GM23338 (cell line): ENCODE results near the gene TRIM13. TPM values are rescaled to one million over a fixed set of nuclear protein-coding genes. Genes with fewer than 3 reads are reported as not detected.

Experiments used
- ATAC-seq: fragments of 200-7000 bp; cut with Tn5 transposase; 3 replicates; pipeline ENCODE4 v1.9.1; 2020
- DNase-seq: peaks from one replicate; pipeline ENCODE4 v3.0.0-alpha.2; 2015; ENCODE audit warnings: low spot score
- H2AFZ ChIP-seq: fragments of 200-600 bp; sonication (generic); 2 replicates; pipeline ENCODE4 v1.8.0; 2016; ENCODE audit warnings: antibody characterized with exemption, mild to moderate bottlenecking, moderate library complexity
- H3F3A ChIP-seq: fragments of 200-600 bp; sonication (generic); replicated peaks from 2 replicates; pipeline ENCODE4 v1.8.0; 2017; ENCODE audit warnings: antibody characterized with exemption, mixed run types, low read depth
- H3K27ac ChIP-seq: fragments of 200-600 bp; sonication (generic); 2 replicates; pipeline ENCODE4 v1.6.1; 2016; ENCODE audit warnings: low read depth
- H3K27me3 ChIP-seq: fragments of 200-600 bp; sonication (generic); 2 replicates; pipeline ENCODE4 v1.8.0; 2016; ENCODE audit warnings: mild to moderate bottlenecking, mixed run types, moderate library complexity; ENCODE audit not compliant: insufficient read depth
- H3K36me3 ChIP-seq: fragments of 200-600 bp; sonication (generic); 2 replicates; pipeline ENCODE4 v1.8.0; 2016; ENCODE audit warnings: mild to moderate bottlenecking; ENCODE audit not compliant: insufficient read depth
- H3K4me1 ChIP-seq: fragments of 200-600 bp; sonication (generic); 2 replicates; pipeline ENCODE4 v1.8.0; 2016; ENCODE audit warnings: mild to moderate bottlenecking, moderate library complexity; ENCODE audit not compliant: insufficient read depth
- H3K4me2 ChIP-seq: fragments of 200-600 bp; sonication (generic); 2 replicates; pipeline ENCODE4 v1.7.1; 2017; ENCODE audit warnings: mixed run types
- H3K4me3 ChIP-seq: fragments of 200-600 bp; sonication (generic); 2 replicates; pipeline ENCODE4 v1.6.1; 2016; ENCODE audit warnings: mixed run types
- H3K79me2 ChIP-seq: fragments of 200-600 bp; sonication (generic); replicated peaks from 2 replicates; pipeline ENCODE4 v1.8.0; 2017; ENCODE audit warnings: mild to moderate bottlenecking; ENCODE audit not compliant: insufficient read depth
- H3K9me2 ChIP-seq: fragments of 200-600 bp; sonication (generic); 2 replicates; pipeline ENCODE4 v1.8.0; 2017; ENCODE audit not compliant: insufficient read depth
- H4K20me1 ChIP-seq: fragments of 200-600 bp; sonication (generic); replicated peaks from 2 replicates; pipeline ENCODE4 v1.8.0; 2017; ENCODE audit warnings: mild to moderate bottlenecking; ENCODE audit not compliant: insufficient read depth
- H3K27ac Mint-ChIP-seq: 2 replicates; pipeline ENCODE4 v1.8.0; 2020; ENCODE audit warnings: inconsistent platforms, mild to moderate bottlenecking, moderate library complexity, mixed read lengths
- H3K27me3 Mint-ChIP-seq: 3 replicates; pipeline ENCODE4 v1.8.0; 2022; ENCODE audit warnings: low read depth, mild to moderate bottlenecking, moderate library complexity, mixed read lengths, inconsistent platforms; ENCODE audit not compliant: insufficient read depth, poor library complexity
- H3K36me3 Mint-ChIP-seq: 3 replicates; pipeline ENCODE4 v1.8.0; 2021; ENCODE audit warnings: low read depth, mild to moderate bottlenecking, inconsistent platforms, moderate library complexity, mixed read lengths
- H3K4me1 Mint-ChIP-seq: 3 replicates; pipeline ENCODE4 v1.8.0; 2020; ENCODE audit warnings: mild to moderate bottlenecking, inconsistent platforms, mixed read lengths
- H3K4me3 Mint-ChIP-seq: 3 replicates; pipeline ENCODE4 v1.8.0; 2021; ENCODE audit warnings: moderate library complexity, mild to moderate bottlenecking, inconsistent platforms, mixed read lengths
- H3K9me3 Mint-ChIP-seq: 3 replicates; pipeline ENCODE4 v1.8.0; 2020; ENCODE audit warnings: moderate library complexity, mild to moderate bottlenecking, inconsistent platforms, mixed read lengths
- CREB1 ChIP-seq: fragments of 250-450 bp; sonication (Bioruptor Pico); IDR thresholded peaks from 2 replicates; pipeline ENCODE4 v1.5.0; 2020; ENCODE audit warnings: low read depth, mild to moderate bottlenecking, moderate library complexity
- EZH2 ChIP-seq: fragments of 200-600 bp; sonication (generic); IDR thresholded peaks from one replicate; pipeline ENCODE4 v1.8.0; 2017; ENCODE audit warnings: antibody characterized with exemption, mild to moderate bottlenecking, low read depth; ENCODE audit not compliant: unreplicated experiment
- POLR2AphosphoS5 ChIP-seq: IDR thresholded peaks from 2 replicates; pipeline ENCODE4 v1.6.1; 2016; ENCODE audit warnings: antibody characterized with exemption, low read depth
- ZNF114 ChIP-seq: fragments of 250-450 bp; sonication (Bioruptor Pico); IDR thresholded peaks from 2 replicates; pipeline ENCODE4 v1.5.0; 2020; ENCODE audit warnings: mild to moderate bottlenecking, moderate library complexity
- polyA plus RNA-seq: library from polyadenylated mRNA; unstranded; fragments of >200 nt; fragmentation: Nextera tagmentation; extraction: Ambion mirVana; gene quantifications from 2 replicates; pipeline ENCODE4 v1.2.1, GENCODE V29; 2016
- total RNA-seq: library from RNA; depleted of rRNA; stranded (reverse); fragments of >200 nt; shearing (Covaris generic); gene quantifications from 2 replicates; pipeline ENCODE4 v1.2.3, GENCODE V29; 2014
- TF ChIP-seq, protein P1 (sequence below), 2 experiments: fragments of 200-600 bp in 1 of 2; sonication (generic) in 1 of 2; conservative IDR thresholded peaks; 2 replicates each; pipeline versions ENCODE4 v1.5.1 to v1.6.1; 2016 to 2017; ENCODE audit warnings: antibody characterized with exemption in 2 of 2, low read depth in 2 of 2, mild to moderate bottlenecking in 2 of 2, moderate library complexity in 1 of 2
- TF ChIP-seq, protein P2 (sequence below): fragments of 250-450 bp; sonication (Bioruptor Pico); IDR thresholded peaks from 2 replicates; pipeline ENCODE4 v1.5.0; 2020; ENCODE audit warnings: mild to moderate bottlenecking, moderate library complexity

Gene TRIM13
- total and polyA plus RNA-seq, 2 experiments from 2014 or later = 23.0 to 25.3 TPM

DNA sequence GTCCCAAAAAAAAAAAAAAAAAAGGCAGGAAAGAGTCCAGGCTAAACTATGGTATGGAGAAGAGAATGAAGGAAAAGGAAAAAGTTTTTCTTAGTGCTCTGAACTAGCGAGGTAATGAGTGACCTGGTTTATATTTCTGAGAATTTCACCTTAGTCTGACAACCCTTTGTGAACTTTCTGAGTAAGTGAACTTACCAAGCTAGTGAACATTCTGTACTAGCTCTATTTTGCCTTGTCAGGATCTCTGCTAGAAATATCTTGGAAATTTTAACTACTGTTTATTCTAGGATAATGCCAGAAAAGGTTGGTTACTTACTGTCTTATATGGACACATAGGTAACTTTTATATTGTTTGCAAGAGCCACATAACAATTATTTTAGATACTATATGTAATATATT is 4.4 kb downstream of the TRIM13 start:
- ATAC-seq = no peak
- H3K9me2 ChIP-seq = no peaks in the 10 kb centered on the region
- DNase-seq = no peak
- H3F3A ChIP-seq = no peaks in the 10 kb centered on the region
- H3K79me2 ChIP-seq = peaks cover 61% of the 10 kb centered on the region
- H3K27ac ChIP-seq = no peak overlapping the region
- no peak overlapping the region for H3K4me3 ChIP-seq
- H3K36me3 ChIP-seq = no peaks in the 10 kb centered on the region
- H3K27ac Mint-ChIP-seq = no peak overlapping the region
- H3K9me3 Mint-ChIP-seq = no peaks in the 10 kb centered on the region; the same call in 2 of the 3 replicates
- TF ChIP-seq CREB1 (CRISPR knock-in tag) (no peak), ZNF114 (CRISPR knock-in tag) (no peak)
- H3K27me3 ChIP-seq = no peaks in the 10 kb centered on the region
- H2AFZ ChIP-seq = no peak overlapping the region
- H4K20me1 ChIP-seq = peaks cover 5% of the 10 kb centered on the region; the same call in 1 of the 2 replicates
- H3K4me1 Mint-ChIP-seq = peaks cover 19% of the 10 kb centered on the region; the same call in 2 of the 3 replicates
- peaks cover 2% of the 10 kb centered on the region for H3K27me3 Mint-ChIP-seq
- H3K4me3 Mint-ChIP-seq = no peak overlapping the region
- peaks cover 79% of the 10 kb centered on the region for H3K36me3 Mint-ChIP-seq
- H3K4me2 ChIP-seq = no peak overlapping the region
- H3K4me1 ChIP-seq = peaks cover 14% of the 10 kb centered on the region

DNA sequence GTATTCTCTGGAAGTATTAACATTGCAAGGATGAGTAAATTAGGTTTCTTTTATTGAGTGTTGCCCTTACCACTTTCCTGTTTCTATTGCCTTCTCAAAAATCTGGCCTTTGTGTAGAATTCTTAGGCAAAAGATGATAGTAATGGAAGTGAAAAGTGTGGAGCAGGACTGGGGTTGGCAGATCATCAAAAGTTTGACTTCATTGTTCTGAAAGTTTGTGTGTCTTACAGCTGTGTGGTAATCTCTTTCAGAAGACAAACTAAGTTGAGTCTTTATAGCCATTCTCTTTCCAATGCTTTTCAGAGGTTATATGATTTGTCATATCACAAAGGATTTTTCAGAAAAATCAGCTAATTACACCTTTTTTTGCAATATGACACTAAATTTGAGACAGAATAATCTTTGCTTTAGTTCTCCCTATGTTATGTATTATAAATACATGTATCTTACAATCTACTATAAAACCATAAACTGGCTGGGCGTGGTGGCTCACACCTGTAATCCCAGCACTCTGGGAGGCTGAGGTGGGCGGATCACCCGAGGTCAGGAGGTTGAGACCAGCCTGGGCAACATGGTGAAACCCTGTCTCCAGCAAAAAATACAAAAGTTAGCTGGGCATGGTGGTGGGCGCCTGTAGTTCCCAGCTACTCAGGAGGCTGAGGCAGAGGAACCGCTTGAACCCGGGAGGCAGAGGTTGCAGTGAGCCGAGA is 9.7 kb downstream of the TRIM13 start:
- Mint-ChIP-seq H3K27ac (no peak overlapping the region), H3K9me3 (no peaks in the 10 kb centered on the region), H3K4me3 (no peak overlapping the region), H3K27me3 (no peaks in the 10 kb centered on the region), H3K36me3 (peaks cover 83% of the 10 kb centered on the region), H3K4me1 (peaks cover 2% of the 10 kb centered on the region; the same call in 1 of the 3 replicates)
- no peaks in the 10 kb centered on the region for H3K36me3 ChIP-seq
- no peak overlapping the region for H2AFZ ChIP-seq
- H4K20me1 ChIP-seq = peaks cover 19% of the 10 kb centered on the region
- peaks cover 61% of the 10 kb centered on the region for H3K79me2 ChIP-seq
- TF ChIP-seq ZNF114 (CRISPR knock-in tag) (no peak), EZH2 (no peak), POLR2AphosphoS5 (no peak)
- TF ChIP-seq, protein P1, sequence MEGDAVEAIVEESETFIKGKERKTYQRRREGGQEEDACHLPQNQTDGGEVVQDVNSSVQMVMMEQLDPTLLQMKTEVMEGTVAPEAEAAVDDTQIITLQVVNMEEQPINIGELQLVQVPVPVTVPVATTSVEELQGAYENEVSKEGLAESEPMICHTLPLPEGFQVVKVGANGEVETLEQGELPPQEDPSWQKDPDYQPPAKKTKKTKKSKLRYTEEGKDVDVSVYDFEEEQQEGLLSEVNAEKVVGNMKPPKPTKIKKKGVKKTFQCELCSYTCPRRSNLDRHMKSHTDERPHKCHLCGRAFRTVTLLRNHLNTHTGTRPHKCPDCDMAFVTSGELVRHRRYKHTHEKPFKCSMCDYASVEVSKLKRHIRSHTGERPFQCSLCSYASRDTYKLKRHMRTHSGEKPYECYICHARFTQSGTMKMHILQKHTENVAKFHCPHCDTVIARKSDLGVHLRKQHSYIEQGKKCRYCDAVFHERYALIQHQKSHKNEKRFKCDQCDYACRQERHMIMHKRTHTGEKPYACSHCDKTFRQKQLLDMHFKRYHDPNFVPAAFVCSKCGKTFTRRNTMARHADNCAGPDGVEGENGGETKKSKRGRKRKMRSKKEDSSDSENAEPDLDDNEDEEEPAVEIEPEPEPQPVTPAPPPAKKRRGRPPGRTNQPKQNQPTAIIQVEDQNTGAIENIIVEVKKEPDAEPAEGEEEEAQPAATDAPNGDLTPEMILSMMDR (conservative IDR thresholded peaks at IDR 0.05; ENCODE audit: low read depth in 2 of 2) = no peak
- ATAC-seq = no peak
- H3K27me3 ChIP-seq = no peaks in the 10 kb centered on the region
- no peaks in the 10 kb centered on the region for H3K4me1 ChIP-seq
- H3K4me3 ChIP-seq = no peak overlapping the region
- no peaks in the 10 kb centered on the region for H3K9me2 ChIP-seq
- H3K27ac ChIP-seq = no peak overlapping the region
- H3F3A ChIP-seq = no peaks in the 10 kb centered on the region
- H3K4me2 ChIP-seq = no peak overlapping the region
- DNase-seq = no peak

DNA sequence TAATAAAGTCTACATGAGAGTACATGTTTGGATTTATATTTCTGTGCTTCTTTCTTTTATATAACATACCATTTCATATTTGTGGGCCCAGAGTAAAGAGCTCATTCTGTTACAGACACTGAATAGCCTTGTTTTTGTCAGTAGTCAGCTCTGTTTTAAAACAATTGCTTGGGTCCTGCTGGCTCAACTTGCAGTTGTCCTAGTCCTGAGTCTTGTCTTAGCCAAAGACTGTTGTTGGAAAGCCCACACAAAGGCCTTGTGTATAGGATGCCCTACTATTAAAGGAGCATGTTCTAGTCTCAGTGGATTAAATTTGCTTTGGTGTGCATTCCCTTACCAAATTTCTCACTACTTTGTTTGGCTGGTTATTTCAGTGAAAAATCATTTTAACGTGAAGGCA is 14.6 kb downstream of the TRIM13 start:
- ATAC-seq (no peak), DNase-seq (no peak)
- no peak overlapping the region for H3K4me3 ChIP-seq
- no peaks in the 10 kb centered on the region for H3K27me3 ChIP-seq
- H3K27ac ChIP-seq = peak overlapping the region; percentile 33; the same call in 1 of the 2 replicates
- H3K4me3 Mint-ChIP-seq = no peak overlapping the region
- H3K36me3 Mint-ChIP-seq = peaks cover 61% of the 10 kb centered on the region
- H4K20me1 ChIP-seq = peaks cover 14% of the 10 kb centered on the region
- no peak overlapping the region for H2AFZ ChIP-seq
- no peak overlapping the region for H3K4me2 ChIP-seq
- no peaks in the 10 kb centered on the region for H3F3A ChIP-seq
- peaks cover 2% of the 10 kb centered on the region for H3K27me3 Mint-ChIP-seq
- H3K9me3 Mint-ChIP-seq = no peaks in the 10 kb centered on the region
- H3K4me1 Mint-ChIP-seq = peaks cover 23% of the 10 kb centered on the region
- H3K9me2 ChIP-seq = no peaks in the 10 kb centered on the region
- peaks cover 29% of the 10 kb centered on the region for H3K79me2 ChIP-seq
- no peaks in the 10 kb centered on the region for H3K36me3 ChIP-seq
- no peak overlapping the region for H3K27ac Mint-ChIP-seq
- H3K4me1 ChIP-seq = peaks cover 11% of the 10 kb centered on the region
- TF ChIP-seq POLR2AphosphoS5 = no peak
- TF ChIP-seq ZNF114 (CRISPR knock-in tag) = no peak
- no peak for TF ChIP-seq EZH2
- TF ChIP-seq, protein P2, sequence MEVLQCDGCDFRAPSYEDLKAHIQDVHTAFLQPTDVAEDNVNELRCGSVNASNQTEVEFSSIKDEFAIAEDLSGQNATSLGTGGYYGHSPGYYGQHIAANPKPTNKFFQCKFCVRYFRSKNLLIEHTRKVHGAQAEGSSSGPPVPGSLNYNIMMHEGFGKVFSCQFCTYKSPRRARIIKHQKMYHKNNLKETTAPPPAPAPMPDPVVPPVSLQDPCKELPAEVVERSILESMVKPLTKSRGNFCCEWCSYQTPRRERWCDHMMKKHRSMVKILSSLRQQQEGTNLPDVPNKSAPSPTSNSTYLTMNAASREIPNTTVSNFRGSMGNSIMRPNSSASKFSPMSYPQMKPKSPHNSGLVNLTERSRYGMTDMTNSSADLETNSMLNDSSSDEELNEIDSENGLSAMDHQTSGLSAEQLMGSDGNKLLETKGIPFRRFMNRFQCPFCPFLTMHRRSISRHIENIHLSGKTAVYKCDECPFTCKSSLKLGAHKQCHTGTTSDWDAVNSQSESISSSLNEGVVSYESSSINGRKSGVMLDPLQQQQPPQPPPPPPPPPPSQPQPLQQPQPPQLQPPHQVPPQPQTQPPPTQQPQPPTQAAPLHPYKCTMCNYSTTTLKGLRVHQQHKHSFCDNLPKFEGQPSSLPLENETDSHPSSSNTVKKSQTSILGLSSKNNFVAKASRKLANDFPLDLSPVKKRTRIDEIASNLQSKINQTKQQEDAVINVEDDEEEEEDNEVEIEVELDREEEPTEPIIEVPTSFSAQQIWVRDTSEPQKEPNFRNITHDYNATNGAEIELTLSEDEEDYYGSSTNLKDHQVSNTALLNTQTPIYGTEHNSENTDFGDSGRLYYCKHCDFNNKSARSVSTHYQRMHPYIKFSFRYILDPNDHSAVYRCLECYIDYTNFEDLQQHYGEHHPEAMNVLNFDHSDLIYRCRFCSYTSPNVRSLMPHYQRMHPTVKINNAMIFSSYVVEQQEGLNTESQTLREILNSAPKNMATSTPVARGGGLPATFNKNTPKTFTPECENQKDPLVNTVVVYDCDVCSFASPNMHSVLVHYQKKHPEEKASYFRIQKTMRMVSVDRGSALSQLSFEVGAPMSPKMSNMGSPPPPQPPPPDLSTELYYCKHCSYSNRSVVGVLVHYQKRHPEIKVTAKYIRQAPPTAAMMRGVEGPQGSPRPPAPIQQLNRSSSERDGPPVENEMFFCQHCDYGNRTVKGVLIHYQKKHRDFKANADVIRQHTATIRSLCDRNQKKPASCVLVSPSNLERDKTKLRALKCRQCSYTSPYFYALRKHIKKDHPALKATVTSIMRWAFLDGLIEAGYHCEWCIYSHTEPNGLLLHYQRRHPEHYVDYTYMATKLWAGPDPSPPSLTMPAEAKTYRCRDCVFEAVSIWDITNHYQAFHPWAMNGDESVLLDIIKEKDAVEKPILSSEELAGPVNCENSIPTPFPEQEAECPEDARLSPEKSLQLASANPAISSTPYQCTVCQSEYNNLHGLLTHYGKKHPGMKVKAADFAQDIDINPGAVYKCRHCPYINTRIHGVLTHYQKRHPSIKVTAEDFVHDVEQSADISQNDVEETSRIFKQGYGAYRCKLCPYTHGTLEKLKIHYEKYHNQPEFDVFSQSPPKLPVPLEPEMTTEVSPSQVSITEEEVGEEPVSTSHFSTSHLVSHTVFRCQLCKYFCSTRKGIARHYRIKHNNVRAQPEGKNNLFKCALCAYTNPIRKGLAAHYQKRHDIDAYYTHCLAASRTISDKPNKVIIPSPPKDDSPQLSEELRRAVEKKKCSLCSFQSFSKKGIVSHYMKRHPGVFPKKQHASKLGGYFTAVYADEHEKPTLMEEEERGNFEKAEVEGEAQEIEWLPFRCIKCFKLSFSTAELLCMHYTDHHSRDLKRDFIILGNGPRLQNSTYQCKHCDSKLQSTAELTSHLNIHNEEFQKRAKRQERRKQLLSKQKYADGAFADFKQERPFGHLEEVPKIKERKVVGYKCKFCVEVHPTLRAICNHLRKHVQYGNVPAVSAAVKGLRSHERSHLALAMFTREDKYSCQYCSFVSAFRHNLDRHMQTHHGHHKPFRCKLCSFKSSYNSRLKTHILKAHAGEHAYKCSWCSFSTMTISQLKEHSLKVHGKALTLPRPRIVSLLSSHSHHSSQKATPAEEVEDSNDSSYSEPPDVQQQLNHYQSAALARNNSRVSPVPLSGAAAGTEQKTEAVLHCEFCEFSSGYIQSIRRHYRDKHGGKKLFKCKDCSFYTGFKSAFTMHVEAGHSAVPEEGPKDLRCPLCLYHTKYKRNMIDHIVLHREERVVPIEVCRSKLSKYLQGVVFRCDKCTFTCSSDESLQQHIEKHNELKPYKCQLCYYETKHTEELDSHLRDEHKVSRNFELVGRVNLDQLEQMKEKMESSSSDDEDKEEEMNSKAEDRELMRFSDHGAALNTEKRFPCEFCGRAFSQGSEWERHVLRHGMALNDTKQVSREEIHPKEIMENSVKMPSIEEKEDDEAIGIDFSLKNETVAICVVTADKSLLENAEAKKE (CRISPR knock-in tag) = no peak
